ENCODE results near the gene ZFYVE9.
"Not testable (repeated sequence)": the region's sequence is repeated elsewhere in the genome, so short reads cannot be mapped to it uniquely, and the experiment has no call there.

Gene ZFYVE9, protein sequence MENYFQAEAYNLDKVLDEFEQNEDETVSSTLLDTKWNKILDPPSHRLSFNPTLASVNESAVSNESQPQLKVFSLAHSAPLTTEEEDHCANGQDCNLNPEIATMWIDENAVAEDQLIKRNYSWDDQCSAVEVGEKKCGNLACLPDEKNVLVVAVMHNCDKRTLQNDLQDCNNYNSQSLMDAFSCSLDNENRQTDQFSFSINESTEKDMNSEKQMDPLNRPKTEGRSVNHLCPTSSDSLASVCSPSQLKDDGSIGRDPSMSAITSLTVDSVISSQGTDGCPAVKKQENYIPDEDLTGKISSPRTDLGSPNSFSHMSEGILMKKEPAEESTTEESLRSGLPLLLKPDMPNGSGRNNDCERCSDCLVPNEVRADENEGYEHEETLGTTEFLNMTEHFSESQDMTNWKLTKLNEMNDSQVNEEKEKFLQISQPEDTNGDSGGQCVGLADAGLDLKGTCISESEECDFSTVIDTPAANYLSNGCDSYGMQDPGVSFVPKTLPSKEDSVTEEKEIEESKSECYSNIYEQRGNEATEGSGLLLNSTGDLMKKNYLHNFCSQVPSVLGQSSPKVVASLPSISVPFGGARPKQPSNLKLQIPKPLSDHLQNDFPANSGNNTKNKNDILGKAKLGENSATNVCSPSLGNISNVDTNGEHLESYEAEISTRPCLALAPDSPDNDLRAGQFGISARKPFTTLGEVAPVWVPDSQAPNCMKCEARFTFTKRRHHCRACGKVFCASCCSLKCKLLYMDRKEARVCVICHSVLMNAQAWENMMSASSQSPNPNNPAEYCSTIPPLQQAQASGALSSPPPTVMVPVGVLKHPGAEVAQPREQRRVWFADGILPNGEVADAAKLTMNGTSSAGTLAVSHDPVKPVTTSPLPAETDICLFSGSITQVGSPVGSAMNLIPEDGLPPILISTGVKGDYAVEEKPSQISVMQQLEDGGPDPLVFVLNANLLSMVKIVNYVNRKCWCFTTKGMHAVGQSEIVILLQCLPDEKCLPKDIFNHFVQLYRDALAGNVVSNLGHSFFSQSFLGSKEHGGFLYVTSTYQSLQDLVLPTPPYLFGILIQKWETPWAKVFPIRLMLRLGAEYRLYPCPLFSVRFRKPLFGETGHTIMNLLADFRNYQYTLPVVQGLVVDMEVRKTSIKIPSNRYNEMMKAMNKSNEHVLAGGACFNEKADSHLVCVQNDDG (N-terminal part only)

DNA sequence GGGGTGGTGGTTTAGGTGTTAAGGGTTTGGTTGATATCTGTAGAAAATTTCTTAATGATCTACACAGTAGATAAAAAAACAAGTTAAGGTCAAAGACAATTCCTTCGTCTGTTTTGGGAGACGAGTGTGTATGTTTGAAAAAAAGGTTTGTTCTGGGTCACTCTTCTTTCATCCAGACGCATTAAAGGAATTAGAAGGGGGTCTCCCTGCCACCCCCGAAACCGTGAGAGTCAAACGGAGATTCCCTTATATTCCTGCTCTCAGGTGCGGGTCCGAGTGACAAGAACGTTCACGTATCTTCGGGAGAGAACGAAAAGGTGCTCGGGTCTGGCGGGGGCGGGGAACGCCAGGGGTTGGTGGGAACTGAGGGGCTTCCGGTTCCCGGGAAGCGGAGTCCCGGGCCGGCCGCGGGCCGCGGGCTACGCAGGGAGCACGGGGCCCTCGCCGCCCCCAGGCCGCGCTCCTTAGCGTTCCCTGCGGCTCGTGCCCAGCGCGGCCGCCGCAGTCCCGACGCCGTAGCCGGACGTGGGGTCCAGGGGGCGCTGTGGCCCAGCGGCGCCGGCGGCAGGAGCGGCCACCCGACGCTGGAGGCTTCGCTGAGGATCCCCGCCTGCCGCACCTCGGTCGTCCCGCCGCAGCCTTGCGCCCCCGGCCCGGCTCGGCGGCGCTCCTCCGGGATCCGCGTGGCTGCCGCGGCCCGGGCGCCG, at the start of gene ZFYVE9:
Gene ZFYVE9, plus strand, starts transcription at position 577 of the 707 bp plus-strand sequence. CDS start 91,118 bp downstream, outside the sequence.
- peak; percentile 71 for DNase-seq

DNA sequence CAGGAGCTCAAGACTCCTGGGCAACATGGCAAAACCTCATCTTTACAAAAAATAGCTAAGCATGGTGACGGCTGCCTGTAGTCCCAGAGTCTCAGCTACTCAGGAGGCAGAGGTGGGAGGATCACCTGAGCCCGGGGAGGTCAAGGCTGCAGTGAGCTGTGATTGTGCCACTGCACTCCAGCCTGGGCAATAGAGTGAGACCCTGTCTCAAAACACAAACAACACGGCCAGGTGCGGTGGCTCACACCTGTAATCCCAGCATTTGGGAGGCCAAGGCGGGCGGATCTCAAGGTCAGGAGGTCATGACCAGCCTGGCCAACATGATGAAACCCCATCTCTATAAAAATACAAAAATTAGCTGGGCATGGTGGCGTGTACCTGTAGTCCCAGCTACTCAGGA, 47.6 kb upstream of the ZFYVE9 start:
- DNase-seq: not testable (repeated sequence)

DNA sequence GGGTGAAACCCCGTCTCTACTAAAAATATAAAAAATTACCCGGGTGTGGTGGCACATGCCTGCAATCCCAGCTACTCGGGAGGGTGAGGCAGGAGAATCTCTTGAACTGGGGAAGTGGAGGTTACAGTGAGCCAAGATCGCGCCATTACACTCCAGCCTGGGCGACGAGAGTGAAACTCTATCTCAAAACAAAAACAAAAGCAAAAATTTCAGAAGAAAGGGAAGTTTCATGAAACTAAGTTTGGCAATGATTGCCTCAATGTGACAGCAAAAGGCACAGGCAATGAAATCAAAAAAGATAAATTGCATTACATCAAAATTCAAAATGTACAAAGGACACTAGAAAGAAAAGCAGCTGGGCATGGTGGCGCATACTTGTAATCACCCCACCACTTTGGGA, 45.7 kb upstream of the ZFYVE9 start:
- DNase-seq: no peak

DNA sequence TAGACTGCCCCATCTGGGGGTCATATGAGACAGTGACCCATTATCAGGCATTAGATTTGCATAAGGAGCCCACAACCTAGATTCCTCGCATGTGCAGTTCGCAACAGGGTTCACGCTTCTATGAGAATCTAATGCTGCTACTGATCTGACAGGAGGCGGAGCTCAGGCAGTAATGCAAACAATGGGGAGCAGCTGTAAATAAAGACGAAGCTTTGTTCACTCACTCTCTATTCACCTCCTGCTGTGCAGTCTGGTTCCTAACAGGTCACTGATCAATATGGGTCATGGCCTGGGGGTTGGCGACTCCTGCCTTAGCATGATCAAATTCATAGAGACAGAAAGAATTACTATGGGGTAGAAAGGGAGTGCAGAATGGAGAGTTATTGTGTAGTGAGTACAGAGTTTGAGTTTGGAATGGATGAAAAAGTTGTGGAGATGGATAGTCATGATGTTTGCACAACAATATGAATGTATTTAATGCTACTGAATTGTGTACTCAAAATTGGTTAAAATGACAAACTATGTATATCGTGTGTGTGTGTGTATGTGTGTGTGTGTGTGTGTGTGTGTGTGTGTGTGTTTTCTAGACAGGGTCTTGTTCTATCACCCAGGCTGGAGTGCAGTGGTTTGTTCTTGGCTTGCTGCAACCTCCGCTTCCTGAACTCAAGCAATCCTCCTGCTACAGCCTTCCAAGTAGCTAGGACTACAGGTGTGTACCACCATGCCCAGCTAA, 43.6 kb upstream of the ZFYVE9 start:
- DNase-seq: peak; percentile 20

DNA sequence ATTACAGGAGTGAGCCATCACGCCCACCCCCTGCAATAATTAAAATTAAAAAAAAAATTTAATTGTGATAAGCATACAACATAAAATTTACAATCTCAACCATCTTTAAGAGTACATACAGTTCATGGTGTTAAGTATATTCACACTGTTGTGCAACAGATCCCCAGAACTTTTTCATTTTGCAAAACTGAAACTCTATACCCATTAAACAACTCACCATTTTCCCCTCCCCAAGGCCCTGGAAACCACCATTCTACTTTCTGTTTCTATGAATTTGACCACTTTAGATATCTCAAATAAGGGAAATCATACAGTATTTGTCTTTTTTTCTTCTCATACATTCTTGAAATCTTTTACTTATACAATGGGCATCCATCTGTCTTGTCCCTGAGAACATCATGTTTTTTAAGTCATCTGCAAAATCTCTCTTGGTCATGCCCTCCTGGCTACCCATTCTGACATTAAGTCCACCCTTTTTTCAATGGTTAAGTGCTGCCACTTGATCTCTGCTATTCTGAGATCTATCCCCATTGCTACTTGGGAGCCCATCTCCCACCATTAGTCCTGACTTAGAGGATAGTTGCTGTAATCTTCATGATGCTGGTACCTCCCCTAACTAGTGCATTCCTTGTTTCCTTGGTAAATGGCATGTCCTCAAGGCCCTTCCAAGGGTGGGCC, 39.4 kb upstream of the ZFYVE9 start:
- DNase-seq: no peak

DNA sequence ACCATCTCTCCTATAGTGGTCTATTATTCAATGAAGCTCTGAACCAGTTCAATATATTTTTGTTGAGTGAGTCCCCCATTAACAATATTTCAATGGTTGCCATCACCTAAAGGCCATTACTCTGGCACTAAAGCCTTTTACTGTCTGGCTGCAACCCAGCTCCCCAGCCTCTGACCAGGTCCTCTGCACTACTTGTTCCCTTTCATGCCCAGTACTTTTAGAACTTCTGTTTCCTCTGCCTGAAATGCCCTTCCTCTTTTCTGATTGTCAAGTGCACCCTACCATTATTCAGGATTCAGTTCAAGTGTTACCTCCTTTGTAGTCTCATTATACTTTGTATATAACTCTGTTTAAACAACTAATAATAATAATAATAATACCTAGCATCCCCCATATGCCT, 30.4 kb upstream of the ZFYVE9 start:
- DNase-seq: no peak

DNA sequence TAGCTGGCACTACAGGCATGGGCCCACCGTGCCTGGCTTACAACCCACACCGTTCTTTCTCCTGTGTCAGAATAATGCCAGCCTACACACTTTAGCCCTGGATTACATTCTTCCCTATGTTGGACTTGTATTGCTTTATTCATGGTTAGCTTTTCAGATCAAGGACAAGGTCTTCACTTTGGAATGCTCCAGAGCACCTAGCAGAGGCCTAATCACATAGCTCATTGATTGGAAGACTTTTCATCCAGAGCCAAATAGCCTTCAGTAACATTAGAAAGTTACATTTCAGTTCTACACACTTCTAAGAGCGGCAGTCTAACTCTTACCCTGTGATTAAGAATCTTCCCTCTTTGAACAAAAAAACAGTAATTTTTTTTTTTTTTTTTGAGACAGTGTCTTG, 29.4 kb upstream of the ZFYVE9 start:
- DNase-seq: no peak

DNA sequence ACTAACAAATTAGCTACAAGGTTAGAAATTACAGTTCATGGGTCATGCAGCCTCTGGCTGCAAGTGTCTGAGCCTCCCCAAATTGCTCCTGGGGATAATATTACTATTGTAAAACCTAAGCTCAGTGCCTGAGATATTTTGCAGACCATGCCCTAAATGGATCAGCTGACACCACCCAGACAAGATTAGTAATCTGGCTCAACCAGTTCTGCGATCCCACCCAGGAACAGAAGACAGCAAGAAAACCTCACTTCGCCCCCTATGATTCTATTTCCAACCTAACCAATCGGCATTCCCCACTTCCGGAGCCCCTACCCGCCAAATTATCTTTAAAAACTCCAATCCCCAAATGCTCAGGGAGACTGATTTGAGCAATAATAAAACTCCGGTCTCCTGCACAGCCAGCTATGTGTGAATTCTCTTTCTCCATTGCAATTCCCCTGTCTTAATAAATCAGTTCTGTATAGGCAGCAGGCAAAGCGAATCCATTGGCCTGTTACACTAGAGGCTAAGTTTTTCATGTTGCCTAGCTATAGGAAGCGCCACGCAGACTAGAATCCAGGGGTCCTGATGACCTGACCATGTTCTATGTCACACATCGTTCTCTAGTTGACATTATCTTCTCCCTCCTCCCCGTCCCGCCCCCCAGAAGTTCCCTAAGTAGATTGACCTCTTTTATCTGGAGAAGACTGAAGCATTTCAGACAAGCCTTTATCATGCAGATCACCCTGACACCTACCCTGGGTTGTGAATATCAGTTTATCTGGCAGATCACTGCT, 22.4 kb upstream of the ZFYVE9 start:
- no peak for DNase-seq

DNA sequence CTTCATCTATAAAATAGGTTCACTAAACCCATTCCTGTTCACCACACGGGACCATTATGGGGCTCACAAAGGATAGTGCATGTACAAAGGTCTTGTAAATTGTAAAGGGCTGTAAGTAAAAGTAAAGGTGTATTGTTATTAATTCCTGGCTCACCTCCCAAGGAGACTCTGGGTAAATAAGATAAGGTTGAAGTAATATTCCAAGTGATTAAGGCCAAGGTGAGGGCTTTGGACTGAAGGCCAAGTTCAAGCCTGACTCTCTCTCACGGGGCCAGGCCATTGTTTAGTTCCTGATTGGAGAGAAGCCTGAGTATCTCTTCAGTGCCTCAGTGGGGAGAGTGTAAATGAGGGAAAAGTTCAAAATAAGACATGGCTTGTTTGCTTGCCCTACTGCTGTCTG, 19.5 kb upstream of the ZFYVE9 start:
- no peak for DNase-seq

DNA sequence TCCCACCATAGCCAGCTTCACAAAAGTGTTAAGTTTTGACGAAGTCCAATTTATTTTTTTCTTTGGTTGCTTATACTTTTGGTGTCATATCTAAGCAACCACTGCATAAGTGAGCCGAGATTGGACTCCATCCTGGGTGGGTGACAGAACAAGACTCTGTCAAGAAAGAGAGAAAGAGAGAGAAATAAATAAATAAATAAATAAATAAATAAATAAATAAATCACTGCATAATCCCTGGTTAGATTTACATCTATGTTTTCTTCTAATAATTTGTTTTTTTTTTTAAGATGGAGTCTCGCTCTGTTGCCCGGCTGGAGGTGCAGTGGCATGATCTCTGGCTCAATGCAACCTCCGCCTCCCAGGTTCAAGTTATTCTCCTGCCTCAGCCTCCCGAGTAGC, 18.3 kb upstream of the ZFYVE9 start:
- DNase-seq: no peak

DNA sequence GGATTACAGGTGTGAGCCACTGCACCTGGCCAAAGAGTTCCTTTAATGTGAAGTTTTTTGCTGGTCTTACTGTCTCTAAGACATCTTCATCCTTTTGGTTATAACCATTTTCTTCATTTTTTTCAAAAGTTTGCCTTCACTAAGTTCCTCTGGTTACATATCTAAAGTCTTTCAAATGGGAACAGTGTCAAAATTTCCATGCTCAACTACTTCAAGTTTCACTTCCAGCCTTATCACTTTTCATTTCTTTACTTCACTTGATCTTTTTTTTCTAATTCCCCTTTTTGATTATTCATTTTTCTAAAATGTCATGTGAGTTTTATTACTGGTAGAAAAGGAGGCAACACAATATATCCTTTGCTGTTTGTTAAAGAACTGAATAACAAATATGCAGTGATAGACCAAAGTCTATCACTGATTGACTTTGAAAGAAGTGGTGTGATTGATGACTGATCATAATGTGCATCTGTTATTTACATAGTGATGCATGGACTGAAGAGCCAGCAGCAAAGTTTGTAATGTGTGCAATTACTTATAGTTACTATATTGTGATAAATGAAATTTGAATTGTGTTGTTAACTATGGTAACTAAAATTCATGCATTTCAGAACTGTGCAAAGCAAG, 16.0 kb upstream of the ZFYVE9 start:
- no peak for DNase-seq

DNA sequence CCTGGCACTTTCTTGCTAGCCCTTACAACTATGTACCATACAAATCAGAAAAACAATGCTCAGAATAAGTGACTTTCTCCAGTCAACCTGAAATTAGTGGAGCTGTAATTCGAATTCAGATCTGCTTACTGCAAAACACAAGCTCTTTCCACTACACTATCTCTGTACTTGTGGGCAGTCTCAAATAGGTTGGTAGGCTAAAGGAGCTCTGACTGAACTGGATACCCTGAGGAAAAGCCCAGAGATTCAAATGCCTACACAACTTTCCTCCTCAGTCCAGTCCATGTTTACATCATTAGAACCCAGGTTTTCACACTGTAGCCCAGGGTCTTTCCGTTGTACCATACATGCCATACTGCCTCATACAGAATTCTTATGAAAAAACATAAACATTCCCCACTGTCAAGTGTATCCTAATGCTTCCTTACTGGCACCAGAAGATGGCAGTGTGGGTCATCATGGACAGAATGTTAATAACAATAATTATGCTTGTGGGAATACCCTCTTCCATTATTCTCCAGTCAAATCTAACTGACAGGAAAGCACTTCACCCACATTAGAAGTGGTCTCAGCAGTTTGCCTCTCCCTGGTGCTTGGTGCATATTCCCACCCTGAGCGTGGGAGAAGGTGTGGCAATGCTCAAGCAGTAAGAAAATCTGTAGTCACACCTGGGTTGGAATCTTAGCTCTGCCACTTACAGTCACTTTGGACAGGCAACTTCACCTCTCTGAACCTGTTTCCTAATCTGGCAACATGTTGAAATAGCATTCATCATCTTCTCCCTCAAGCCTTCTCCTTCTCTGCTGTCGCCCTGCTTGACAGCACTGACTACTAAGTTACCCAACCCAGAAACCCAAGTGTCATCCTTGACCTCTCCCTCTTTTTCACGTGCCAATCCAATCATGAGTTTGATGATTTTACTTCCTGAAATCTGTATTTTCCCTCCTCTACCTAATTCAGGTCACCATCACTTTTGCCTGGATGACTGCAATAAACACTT, 14.4 kb upstream of the ZFYVE9 start:
- DNase-seq: peak; percentile 65

DNA sequence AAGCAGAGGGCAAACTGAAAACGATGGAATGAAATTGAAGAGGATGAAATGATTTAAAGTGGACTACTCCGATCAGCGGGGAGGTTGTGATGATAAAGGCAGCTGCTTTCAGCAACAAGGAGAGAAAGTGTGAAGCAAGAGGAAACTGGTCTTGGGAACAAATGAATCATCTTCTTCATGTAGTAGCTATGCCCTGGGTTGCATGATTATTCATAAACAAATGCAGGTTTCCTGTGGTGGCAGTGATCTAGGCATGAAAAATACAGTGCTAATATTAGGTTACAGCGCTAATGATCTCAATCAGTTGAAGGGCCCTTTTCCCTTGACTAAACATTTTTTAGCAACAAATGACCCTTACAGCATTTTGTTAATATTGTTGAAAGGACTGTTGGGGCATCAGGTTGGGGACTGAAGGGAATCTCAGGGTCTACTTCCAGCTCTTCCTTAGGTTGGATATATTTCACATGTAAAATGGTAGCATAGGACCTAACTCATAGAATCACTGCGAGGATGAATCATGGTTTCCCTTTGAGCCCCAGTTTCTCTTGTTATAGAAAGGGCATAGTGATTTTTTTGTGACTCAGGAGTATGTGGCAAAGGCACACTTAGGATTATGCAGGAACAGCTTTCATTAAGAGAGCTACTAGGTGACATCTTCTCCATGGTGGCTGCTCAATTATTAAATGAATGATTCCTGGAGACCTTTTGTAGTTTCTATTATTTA, 1.9 kb upstream of the ZFYVE9 start:
- DNase-seq: no peak

DNA sequence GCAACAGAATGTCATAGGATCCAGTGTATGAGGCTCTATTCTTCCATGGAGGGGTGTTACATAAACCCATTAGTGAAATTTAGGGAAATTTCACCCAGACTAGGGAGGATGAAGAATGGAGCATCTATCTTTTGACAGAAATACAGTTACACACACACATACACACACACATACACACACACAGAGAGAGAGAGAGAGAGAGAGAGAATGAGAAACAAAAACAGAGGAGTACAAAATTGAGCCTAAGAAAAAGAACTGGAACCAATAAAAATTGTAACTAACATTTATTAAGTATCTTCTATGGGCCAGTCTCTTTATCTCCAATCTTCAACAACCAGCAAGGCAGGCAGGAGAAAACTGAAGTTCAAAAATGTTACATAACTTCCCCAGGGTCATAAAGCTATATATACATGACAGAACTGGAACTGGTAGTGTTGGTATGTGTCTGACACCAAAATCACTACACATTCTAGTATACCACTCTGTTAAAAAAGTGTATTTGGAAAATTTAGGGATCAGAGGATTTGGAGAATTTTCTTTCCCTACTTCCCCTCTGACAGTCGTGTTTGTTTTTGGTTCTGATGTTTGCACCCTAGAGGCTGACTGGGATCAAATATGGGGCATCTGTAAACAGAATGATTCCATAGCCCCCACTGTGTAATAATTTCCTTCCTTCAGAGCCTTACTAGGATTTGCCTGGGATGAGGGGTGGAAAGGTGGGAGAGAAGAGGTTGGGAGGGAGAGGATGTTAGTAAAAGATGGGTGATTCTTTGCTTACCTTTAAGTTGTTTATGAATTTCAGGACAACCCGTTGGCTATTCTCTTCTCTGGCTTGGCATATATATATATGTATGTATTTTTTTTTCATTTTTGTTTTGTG, 1.0 kb upstream of the ZFYVE9 start:
- peak; percentile 45 for DNase-seq

DNA sequence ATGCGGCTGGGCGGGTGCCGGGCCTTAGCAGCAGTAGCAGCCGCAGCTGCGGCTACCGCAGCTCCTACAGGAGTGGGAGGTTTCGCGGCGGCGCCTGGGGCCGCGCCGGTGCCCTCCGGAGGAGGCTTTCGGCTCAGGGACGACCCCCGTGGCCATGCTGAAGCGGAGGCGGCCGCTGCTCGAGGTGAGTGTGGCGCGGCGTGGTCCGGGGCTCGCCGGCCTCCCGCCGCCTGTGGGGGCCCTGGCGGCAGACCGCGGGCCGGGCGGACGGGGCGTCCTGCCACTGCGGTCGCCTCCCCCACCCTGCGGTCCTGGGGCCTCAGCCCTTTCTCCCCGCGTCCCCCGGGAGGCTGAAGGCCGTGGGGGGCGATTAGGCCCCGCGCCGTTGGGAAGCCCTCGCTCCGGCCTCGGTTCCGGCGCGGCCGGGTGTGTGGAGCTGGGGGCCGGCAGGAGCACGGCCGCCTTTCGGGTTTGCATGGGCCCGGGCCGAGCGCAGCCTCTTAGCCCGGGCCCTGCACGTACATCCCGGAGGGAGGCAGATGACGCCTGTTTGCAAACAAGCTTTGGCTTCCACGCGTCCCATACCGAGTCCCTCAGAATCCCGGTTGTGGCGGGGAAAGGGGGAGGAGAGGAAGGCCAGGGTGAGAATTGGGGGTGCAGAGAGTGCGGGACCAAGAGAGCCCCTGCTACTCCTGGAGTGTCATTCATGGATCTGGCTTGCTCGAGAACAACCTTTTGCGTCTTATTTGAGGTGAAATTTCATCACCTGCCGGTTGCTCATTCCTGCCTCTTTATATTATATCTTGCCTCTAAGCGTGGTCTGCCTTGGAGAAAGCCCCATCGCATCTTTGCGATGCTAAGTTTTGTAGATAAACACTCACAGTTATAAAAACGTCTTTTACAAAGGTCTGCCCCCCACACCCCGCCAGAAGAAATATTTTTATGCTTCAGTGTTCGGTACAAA, 613 bp downstream of the ZFYVE9 start:
- DNase-seq: peak; percentile 62

DNA sequence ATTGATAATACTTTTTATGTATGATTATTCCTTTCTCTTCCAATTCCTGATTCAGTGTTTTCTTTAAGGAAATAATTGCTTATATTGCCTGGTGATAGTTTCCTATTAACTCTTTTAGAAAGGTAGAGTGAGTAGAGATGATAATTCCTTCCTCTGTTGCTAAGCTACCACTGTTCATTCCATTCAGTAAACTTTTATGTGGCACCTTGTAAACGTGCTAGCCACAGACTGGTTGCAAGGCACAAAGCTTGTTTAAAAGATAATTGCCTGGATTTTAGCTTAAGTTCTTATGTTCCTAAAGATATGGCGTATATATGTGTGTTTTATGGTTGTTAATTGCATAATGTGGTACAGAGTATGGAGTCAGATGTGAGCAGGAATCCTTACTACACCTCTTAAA, 3.2 kb downstream of the ZFYVE9 start:
- DNase-seq: no peak

Data from NCI-H2171 treated with DMSO at 0.1 percent for 48 hours (cell line).